HG02798 (cell line): ENCODE measurements around the gene CHMP6.
"Not testable (repeated sequence)": the region's sequence is repeated elsewhere in the genome, so short reads cannot be mapped to it uniquely, and the experiment has no call there.

ENCODE experiments used
- ATAC-seq: cut with Tn5 transposase; IDR thresholded peaks from one replicate; pipeline ENCODE4 v1.9.1; 2021; ENCODE audit warnings: mild to moderate bottlenecking; ENCODE audit not compliant: unreplicated experiment, poor library complexity

The CHMP6 gene

DNA sequence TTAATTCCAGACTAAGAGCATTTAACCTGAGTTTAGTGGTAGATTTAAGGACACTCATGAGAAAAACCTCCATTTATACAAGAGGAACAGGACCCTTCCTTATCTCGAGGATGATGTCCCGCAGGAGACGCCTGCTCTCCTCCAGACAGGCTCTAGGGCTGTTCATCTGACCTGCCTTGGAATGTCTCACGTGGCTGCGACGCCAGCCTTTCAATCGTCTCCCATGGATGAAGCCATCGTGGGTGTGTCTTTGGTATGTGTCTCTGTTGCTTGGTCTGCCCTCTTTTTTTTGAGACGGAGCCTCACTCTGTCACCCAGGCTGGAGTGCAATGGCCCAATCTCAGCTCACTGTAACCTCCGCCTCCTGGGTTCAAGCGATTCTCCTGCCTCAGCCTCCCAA is 16.5 kb downstream of the CHMP6 start:
- ATAC-seq: no peak

- ATAC-seq: no peak
Observed at GRCh38 chr17:81009136-81009535, 17.5 kb downstream of the CHMP6 start.

- no peak for ATAC-seq
Observed at GRCh38 chr17:81010935-81011334, 19.3 kb downstream of the CHMP6 start.

DNA sequence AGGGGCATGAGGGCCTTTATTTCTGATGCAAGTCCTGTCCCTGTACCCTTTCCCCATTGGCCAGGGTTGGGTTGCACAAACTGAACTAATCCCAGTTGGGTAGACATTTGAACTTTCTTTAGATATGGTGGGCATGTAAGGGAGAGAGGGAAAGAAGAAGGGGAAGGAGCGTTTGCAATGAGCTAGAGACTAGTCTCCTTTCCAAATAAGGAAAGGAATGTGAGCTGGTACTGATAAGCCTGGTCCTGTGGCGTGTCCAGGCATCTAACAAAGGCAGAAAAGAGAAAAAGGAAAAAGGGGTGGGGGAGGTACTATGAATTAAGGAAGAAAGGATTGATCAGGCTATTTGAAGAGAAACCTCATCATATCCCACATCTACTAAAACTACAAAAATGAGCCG is 20.3 kb downstream of the CHMP6 start:
- ATAC-seq: no peak

DNA sequence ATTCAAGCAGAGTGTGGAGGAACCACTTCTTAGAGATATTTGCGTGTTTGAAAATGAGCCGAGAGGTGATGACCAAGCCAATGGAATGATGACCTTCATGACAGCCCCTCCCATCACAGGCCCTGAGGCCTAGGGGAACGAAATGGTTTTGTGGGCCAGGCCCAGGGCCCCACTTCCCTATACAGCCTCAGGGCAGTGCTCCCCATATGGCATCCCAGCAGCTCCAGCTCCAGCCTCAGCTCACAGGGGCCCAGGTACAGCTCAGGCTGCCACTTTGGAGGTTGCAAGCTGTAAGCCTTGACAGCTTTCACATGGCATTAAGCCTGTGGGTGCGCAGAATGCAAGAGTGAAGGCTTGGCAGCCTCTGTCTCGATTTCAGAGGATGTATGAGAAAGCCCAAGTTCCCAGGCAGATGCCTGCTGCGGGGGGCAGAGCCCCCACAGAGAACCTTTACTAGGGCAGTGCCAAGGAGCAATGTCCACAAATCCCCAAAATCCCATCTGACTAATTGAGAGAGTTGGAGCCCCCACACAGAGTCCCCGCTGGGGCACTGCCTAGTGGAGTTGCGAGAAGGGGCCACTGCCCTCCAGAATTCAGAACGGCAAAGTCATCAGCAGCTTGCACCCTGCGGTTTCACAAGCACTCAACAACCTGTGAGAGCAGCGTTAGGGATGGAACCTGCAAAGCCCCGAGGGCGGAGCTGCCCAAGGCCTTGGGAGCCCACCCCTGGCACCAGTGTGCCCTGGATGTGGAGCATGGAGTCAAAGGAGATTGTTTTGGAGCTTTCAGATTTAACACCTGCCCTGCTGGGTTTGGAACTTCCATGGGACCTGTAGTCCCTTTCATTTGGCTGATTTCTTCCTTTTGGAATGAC is 21.2 kb downstream of the CHMP6 start:
- no peak for ATAC-seq

- ATAC-seq: no peak
Observed at GRCh38 chr17:81013642-81014041, 22.0 kb downstream of the CHMP6 start.

DNA sequence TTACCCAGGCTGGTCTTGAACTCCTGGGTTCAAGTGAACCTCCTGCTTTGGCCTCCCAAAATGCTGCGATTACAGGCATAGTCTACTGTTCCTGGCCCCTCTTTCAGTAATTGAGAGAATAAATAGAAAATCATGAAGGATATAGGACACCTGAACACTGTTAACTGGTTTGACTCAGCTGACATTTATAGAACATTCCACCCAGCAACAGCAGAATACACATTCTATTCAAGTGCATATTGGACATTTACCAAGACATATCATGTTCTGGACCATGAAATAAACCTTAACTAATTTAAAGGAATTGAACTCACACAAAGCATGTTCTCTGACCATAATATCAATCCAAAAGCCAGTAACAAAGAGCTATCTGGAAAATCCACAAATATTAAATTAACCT is 23.5 kb downstream of the CHMP6 start:
- no peak for ATAC-seq

DNA sequence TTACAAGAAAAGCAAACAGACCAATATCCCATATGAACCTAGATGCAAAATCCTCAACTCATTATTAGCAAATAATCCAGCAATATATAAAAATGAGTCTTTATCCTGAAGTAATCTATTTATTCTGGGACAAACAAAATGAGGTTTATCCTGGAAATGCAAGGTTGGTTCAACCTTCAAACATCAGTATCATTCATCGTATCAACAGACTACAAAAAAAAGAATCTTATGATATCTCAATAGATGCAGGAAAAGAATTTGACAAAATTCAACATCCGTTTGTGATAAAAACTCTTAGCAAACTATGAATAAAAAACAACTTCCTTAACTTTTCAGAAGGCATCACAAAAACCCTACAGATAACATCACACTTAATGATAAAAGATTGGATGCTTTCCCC is 24.9 kb downstream of the CHMP6 start:
- no peak for ATAC-seq

GRCh38 chr17:81017330-81017729 is 25.7 kb downstream of the CHMP6 start:
- ATAC-seq: not testable (repeated sequence)

DNA sequence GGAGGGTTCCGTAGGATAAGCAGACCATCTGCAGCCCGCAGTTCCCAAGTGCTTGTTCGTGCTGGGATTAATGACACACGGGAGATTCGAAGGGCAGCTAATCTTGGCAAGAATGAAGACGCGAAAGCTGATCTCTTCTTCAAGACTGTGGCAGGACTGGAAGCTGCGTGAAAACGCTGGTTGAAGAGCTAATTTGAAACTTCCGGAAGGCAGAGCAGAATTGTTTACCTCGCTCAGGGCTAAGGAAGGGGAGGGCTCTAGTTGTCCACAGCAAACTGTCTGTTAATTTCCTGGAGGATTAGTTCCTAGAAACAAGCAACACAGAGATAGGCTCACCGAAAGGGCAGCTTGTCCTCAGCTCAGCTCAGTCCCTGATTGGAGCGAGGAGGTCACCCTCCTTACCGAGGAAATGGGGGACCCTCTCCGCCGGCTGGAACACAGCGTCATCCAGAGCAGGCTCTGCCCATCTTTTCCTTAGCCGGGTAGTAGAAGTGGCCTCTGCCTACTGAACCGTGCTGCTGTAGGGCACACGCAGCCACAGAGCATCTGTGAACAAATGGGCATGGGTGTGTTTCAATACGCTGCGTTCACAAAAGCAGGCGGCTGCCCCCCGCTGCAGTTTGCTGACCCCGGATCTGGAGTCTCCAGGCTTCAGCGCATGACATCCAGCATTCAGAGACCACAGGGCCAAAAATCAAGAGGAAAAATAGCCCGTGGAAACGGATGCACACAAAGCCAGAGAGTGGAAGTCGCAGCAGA is 26.6 kb downstream of the CHMP6 start:
- ATAC-seq: no peak

- ATAC-seq: no peak
Observed at GRCh38 chr17:81019563-81020442, 28.2 kb downstream of the CHMP6 start.

GRCh38 chr17:81020443-81020766 is 28.8 kb downstream of the CHMP6 start:
- ATAC-seq: no peak

DNA sequence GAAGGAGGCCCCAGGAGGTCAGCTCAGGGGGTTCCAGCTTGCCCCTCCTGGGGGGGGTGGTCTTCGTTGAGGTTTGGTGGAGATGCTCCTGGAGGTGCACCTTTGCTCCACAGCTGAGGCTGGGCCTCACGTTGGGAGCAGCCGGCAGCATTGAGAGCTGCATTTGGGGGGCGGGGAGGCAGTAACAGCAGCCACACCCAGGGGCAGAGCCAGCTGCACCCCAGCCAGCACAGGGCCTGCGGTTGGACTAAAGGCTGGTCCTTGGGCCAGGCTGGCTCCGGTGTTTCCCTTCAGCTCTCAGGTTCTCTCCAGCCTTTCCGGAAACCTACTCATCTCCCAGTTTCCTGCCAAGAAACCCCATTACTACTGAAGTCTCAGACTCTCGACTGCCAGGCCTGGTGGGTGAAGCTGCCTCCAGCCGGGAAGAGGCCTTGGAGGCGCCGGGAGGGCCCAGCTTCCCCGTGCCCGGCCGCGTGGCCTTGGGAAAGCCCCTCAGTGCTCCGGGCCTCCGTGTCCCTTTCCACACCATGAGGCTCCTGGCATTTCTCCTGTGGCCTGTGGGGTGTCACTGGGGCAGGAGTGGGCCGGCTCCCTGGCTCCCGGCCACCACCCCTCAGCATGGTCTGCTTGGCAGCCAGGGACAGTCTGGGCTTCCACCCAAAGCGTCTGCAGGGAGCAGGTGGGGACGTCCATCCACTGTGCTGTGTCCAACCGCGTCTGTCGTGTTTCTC is 29.3 kb downstream of the CHMP6 start:
- no peak for ATAC-seq

DNA sequence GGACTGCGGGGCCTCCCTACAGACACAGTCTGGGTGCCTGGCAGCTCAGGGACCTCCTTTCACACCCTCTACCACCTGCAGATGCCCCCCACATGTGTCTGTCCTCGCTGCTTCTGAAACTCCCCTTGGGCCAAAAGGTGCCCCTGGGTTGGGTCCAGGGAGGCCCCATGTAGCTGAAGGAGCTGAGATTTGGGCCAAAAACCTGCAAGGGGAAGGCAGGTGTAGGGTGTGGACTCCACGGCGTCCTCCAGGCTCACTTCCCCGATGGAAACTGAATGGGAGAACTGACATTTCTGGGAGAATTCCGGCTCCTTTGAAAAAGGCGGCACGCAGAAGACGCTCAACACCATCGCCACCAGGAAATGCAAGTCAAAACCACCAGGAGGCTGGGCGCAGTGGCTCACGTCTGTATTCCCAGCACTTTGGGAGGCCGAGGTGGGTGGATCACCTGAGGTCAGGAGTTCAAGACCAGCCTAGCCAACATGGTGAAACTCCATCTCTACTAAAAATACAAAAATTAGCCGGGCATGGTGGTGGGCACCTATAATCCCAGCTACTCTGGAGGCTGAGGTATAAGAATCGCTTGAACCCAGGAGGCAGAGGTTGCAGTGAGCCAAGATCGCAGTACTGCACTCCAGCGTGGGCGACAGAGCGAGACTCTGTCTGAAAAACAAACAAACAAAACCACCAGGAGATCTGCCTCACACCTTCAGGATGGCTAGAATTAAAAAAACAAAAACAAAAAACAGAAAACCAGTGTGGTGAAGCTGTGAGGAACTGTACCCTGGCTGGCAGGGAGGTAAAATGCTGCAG is 30.1 kb downstream of the CHMP6 start:
- no peak for ATAC-seq

- ATAC-seq: no peak
Observed at GRCh38 chr17:81022344-81022676, 30.7 kb downstream of the CHMP6 start.

DNA sequence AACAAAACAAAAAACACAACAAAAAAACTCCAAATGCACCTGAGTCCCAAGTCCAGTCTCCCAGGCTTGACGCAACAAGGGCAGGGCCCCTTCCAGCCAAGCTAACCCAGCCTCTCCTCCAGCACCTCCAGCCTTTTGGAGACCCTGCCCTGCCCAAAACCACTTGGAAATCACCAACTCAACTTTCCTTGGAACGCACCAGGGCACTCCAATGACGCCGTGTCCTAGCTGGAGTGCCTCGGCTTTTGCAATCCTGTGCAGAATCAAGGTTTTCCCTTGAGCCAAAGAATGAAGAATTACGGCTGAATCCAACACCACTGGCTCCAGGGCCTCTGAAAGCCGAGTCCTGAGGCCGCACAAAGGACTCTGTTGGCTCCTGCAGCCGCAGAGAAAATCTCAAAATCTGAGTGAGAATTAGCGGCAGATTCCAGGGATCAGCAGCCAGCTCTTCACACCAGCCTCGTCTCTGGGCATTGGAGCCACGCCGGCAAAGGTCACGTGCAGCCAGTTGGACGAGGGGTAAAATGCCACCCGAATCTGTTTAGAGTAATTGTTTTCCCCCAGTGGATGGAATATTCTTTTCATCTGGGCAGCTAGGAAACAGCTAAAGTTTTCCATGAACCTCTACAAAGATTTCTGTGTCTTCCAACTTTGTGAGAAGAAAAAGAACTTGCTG is 33.6 kb downstream of the CHMP6 start:
- no peak for ATAC-seq

GRCh38 chr17:81025741-81026129 is 34.1 kb downstream of the CHMP6 start:
- no peak for ATAC-seq

DNA sequence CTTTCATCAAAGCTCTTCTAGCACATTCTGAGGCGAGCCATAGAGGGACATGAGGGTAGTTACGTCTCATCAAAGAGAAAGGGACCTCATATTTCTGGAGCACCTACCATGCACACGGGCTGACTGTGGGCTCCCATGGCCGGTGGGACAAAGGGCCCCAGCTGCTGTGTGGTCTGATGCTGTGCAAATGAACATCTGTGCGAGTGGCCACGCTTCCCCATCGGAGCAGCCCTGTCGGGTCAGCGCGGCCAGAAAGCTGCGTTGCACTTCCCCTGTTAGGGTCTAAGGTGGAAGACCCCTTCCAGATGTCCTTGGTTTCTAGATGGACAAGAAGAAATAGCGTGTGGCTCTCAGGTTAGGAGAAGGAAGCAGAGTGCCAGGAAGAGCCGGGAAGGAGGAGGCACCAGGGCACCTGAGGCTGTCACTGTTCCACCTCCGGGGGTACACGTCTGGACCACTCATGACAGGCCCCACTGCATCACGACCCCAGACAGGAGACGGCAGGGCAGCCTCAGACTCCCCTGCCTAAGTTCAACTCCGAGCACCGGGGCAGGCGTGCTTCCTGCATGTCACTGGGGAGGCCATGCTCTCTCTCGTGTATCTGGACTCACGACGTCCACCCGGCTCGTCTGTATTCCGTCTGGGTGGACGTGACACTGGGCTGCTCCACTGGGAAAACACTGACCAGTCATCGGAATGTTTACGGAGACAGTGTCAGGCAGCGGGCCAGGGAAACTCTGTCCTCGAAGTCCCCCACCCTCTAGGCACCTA is 34.8 kb downstream of the CHMP6 start:
- no peak for ATAC-seq
